GM23338 (cell line): ENCODE measurements around the gene CHMP6. TPM values are rescaled to one million over a fixed set of nuclear protein-coding genes. Genes with fewer than 3 reads are reported as not detected.

Source experiments
- ATAC-seq: fragments of 200-7000 bp; cut with Tn5 transposase; 3 replicates; pipeline ENCODE4 v1.9.1; 2020
- DNase-seq: peaks from one replicate; pipeline ENCODE4 v3.0.0-alpha.2; 2015; ENCODE audit warnings: low spot score
- H2AFZ ChIP-seq: fragments of 200-600 bp; sonication (generic); 2 replicates; pipeline ENCODE4 v1.8.0; 2016; ENCODE audit warnings: antibody characterized with exemption, mild to moderate bottlenecking, moderate library complexity
- H3F3A ChIP-seq: fragments of 200-600 bp; sonication (generic); replicated peaks from 2 replicates; pipeline ENCODE4 v1.8.0; 2017; ENCODE audit warnings: antibody characterized with exemption, mixed run types, low read depth
- H3K27ac ChIP-seq: fragments of 200-600 bp; sonication (generic); 2 replicates; pipeline ENCODE4 v1.6.1; 2016; ENCODE audit warnings: low read depth
- H3K27me3 ChIP-seq: fragments of 200-600 bp; sonication (generic); 2 replicates; pipeline ENCODE4 v1.8.0; 2016; ENCODE audit warnings: mild to moderate bottlenecking, mixed run types, moderate library complexity; ENCODE audit not compliant: insufficient read depth
- H3K36me3 ChIP-seq: fragments of 200-600 bp; sonication (generic); 2 replicates; pipeline ENCODE4 v1.8.0; 2016; ENCODE audit warnings: mild to moderate bottlenecking; ENCODE audit not compliant: insufficient read depth
- H3K4me1 ChIP-seq: fragments of 200-600 bp; sonication (generic); 2 replicates; pipeline ENCODE4 v1.8.0; 2016; ENCODE audit warnings: mild to moderate bottlenecking, moderate library complexity; ENCODE audit not compliant: insufficient read depth
- H3K4me2 ChIP-seq: fragments of 200-600 bp; sonication (generic); 2 replicates; pipeline ENCODE4 v1.7.1; 2017; ENCODE audit warnings: mixed run types
- H3K4me3 ChIP-seq: fragments of 200-600 bp; sonication (generic); 2 replicates; pipeline ENCODE4 v1.6.1; 2016; ENCODE audit warnings: mixed run types
- H3K79me2 ChIP-seq: fragments of 200-600 bp; sonication (generic); replicated peaks from 2 replicates; pipeline ENCODE4 v1.8.0; 2017; ENCODE audit warnings: mild to moderate bottlenecking; ENCODE audit not compliant: insufficient read depth
- H3K9me2 ChIP-seq: fragments of 200-600 bp; sonication (generic); 2 replicates; pipeline ENCODE4 v1.8.0; 2017; ENCODE audit not compliant: insufficient read depth
- H4K20me1 ChIP-seq: fragments of 200-600 bp; sonication (generic); replicated peaks from 2 replicates; pipeline ENCODE4 v1.8.0; 2017; ENCODE audit warnings: mild to moderate bottlenecking; ENCODE audit not compliant: insufficient read depth
- H3K27ac Mint-ChIP-seq: 2 replicates; pipeline ENCODE4 v1.8.0; 2020; ENCODE audit warnings: inconsistent platforms, mild to moderate bottlenecking, moderate library complexity, mixed read lengths
- H3K27me3 Mint-ChIP-seq: 3 replicates; pipeline ENCODE4 v1.8.0; 2022; ENCODE audit warnings: low read depth, mild to moderate bottlenecking, moderate library complexity, mixed read lengths, inconsistent platforms; ENCODE audit not compliant: insufficient read depth, poor library complexity
- H3K36me3 Mint-ChIP-seq: 3 replicates; pipeline ENCODE4 v1.8.0; 2021; ENCODE audit warnings: low read depth, mild to moderate bottlenecking, inconsistent platforms, moderate library complexity, mixed read lengths
- H3K4me1 Mint-ChIP-seq: 3 replicates; pipeline ENCODE4 v1.8.0; 2020; ENCODE audit warnings: mild to moderate bottlenecking, inconsistent platforms, mixed read lengths
- H3K4me3 Mint-ChIP-seq: 3 replicates; pipeline ENCODE4 v1.8.0; 2021; ENCODE audit warnings: moderate library complexity, mild to moderate bottlenecking, inconsistent platforms, mixed read lengths
- H3K9me3 Mint-ChIP-seq: 3 replicates; pipeline ENCODE4 v1.8.0; 2020; ENCODE audit warnings: moderate library complexity, mild to moderate bottlenecking, inconsistent platforms, mixed read lengths
- CREB1 ChIP-seq: fragments of 250-450 bp; sonication (Bioruptor Pico); IDR thresholded peaks from 2 replicates; pipeline ENCODE4 v1.5.0; 2020; ENCODE audit warnings: low read depth, mild to moderate bottlenecking, moderate library complexity
- CTCF ChIP-seq, 2 experiments: fragments of 200-600 bp in 1 of 2; sonication (generic) in 1 of 2; conservative IDR thresholded peaks; 2 replicates each; pipeline versions ENCODE4 v1.5.1 to v1.6.1; 2016 to 2017; ENCODE audit warnings: antibody characterized with exemption in 2 of 2, low read depth in 2 of 2, mild to moderate bottlenecking in 2 of 2, moderate library complexity in 1 of 2
- ETS1 ChIP-seq: IDR thresholded peaks from 2 replicates; pipeline ENCODE4 v1.6.1; 2016; ENCODE audit warnings: antibody characterized with exemption
- JUNB ChIP-seq: IDR thresholded peaks from one replicate; pipeline ENCODE4 v1.6.1; 2016; ENCODE audit warnings: antibody characterized with exemption; ENCODE audit not compliant: unreplicated experiment
- POLR2AphosphoS5 ChIP-seq: IDR thresholded peaks from 2 replicates; pipeline ENCODE4 v1.6.1; 2016; ENCODE audit warnings: antibody characterized with exemption, low read depth
- STAT1 ChIP-seq: IDR thresholded peaks from one replicate; pipeline ENCODE4 v1.6.1; 2016; ENCODE audit warnings: antibody characterized with exemption; ENCODE audit not compliant: unreplicated experiment
- ZNF114 ChIP-seq: fragments of 250-450 bp; sonication (Bioruptor Pico); IDR thresholded peaks from 2 replicates; pipeline ENCODE4 v1.5.0; 2020; ENCODE audit warnings: mild to moderate bottlenecking, moderate library complexity
- polyA plus RNA-seq: library from polyadenylated mRNA; unstranded; fragments of >200 nt; fragmentation: Nextera tagmentation; extraction: Ambion mirVana; gene quantifications from 2 replicates; pipeline ENCODE4 v1.2.1, GENCODE V29; 2016
- total RNA-seq: library from RNA; depleted of rRNA; stranded (reverse); fragments of >200 nt; shearing (Covaris generic); gene quantifications from 2 replicates; pipeline ENCODE4 v1.2.3, GENCODE V29; 2014
- TF ChIP-seq, protein P1 (sequence below): fragments of 250-450 bp; sonication (Bioruptor Pico); IDR thresholded peaks from 2 replicates; pipeline ENCODE4 v1.5.0; 2020; ENCODE audit warnings: mild to moderate bottlenecking, moderate library complexity
- TF ChIP-seq, protein P2 (sequence below): IDR thresholded peaks from one replicate; pipeline ENCODE4 v1.6.1; 2018; ENCODE audit warnings: antibody characterized with exemption; ENCODE audit not compliant: unreplicated experiment

The CHMP6 gene
- total and polyA plus RNA-seq, 2 experiments from 2014 or later, result 12.3 to 14.0 TPM

GRCh38 chr17:80944326-80944725, 47.3 kb upstream of the CHMP6 start:
- DNase-seq (no peak), ATAC-seq (no peak)

GRCh38 chr17:80945736-80946135, 45.9 kb upstream of the CHMP6 start:
- ATAC-seq (no peak), DNase-seq (no peak)
- Histone ChIP-seq H3K79me2 (no peaks in the 10 kb centered on the region), H3K4me2 (no peak overlapping the region), H3K27ac (no peak overlapping the region), H3F3A (no peaks in the 10 kb centered on the region), H3K9me2 (no peaks in the 10 kb centered on the region), H3K4me1 (no peaks in the 10 kb centered on the region), H3K27me3 (no peaks in the 10 kb centered on the region), H3K36me3 (peaks cover 3% of the 10 kb centered on the region; the same call in 1 of the 2 replicates), H2AFZ (no peak overlapping the region), H4K20me1 (no peaks in the 10 kb centered on the region), H3K4me3 (no peak overlapping the region)
- no peaks in the 10 kb centered on the region; the same call in 2 of the 3 replicates for H3K9me3 Mint-ChIP-seq
- H3K4me1 Mint-ChIP-seq, result no peaks in the 10 kb centered on the region
- peaks cover 18% of the 10 kb centered on the region for H3K36me3 Mint-ChIP-seq
- H3K4me3 Mint-ChIP-seq, result no peak overlapping the region
- no peak for TF ChIP-seq STAT1
- TF ChIP-seq ETS1, result no peak
- no peak for TF ChIP-seq JUNB
- no peak for TF ChIP-seq CTCF (conservative IDR thresholded peaks at IDR 0.05; ENCODE audit: low read depth in 2 of 2)
- TF ChIP-seq CREB1 (CRISPR knock-in tag), result no peak
- TF ChIP-seq, protein P1, sequence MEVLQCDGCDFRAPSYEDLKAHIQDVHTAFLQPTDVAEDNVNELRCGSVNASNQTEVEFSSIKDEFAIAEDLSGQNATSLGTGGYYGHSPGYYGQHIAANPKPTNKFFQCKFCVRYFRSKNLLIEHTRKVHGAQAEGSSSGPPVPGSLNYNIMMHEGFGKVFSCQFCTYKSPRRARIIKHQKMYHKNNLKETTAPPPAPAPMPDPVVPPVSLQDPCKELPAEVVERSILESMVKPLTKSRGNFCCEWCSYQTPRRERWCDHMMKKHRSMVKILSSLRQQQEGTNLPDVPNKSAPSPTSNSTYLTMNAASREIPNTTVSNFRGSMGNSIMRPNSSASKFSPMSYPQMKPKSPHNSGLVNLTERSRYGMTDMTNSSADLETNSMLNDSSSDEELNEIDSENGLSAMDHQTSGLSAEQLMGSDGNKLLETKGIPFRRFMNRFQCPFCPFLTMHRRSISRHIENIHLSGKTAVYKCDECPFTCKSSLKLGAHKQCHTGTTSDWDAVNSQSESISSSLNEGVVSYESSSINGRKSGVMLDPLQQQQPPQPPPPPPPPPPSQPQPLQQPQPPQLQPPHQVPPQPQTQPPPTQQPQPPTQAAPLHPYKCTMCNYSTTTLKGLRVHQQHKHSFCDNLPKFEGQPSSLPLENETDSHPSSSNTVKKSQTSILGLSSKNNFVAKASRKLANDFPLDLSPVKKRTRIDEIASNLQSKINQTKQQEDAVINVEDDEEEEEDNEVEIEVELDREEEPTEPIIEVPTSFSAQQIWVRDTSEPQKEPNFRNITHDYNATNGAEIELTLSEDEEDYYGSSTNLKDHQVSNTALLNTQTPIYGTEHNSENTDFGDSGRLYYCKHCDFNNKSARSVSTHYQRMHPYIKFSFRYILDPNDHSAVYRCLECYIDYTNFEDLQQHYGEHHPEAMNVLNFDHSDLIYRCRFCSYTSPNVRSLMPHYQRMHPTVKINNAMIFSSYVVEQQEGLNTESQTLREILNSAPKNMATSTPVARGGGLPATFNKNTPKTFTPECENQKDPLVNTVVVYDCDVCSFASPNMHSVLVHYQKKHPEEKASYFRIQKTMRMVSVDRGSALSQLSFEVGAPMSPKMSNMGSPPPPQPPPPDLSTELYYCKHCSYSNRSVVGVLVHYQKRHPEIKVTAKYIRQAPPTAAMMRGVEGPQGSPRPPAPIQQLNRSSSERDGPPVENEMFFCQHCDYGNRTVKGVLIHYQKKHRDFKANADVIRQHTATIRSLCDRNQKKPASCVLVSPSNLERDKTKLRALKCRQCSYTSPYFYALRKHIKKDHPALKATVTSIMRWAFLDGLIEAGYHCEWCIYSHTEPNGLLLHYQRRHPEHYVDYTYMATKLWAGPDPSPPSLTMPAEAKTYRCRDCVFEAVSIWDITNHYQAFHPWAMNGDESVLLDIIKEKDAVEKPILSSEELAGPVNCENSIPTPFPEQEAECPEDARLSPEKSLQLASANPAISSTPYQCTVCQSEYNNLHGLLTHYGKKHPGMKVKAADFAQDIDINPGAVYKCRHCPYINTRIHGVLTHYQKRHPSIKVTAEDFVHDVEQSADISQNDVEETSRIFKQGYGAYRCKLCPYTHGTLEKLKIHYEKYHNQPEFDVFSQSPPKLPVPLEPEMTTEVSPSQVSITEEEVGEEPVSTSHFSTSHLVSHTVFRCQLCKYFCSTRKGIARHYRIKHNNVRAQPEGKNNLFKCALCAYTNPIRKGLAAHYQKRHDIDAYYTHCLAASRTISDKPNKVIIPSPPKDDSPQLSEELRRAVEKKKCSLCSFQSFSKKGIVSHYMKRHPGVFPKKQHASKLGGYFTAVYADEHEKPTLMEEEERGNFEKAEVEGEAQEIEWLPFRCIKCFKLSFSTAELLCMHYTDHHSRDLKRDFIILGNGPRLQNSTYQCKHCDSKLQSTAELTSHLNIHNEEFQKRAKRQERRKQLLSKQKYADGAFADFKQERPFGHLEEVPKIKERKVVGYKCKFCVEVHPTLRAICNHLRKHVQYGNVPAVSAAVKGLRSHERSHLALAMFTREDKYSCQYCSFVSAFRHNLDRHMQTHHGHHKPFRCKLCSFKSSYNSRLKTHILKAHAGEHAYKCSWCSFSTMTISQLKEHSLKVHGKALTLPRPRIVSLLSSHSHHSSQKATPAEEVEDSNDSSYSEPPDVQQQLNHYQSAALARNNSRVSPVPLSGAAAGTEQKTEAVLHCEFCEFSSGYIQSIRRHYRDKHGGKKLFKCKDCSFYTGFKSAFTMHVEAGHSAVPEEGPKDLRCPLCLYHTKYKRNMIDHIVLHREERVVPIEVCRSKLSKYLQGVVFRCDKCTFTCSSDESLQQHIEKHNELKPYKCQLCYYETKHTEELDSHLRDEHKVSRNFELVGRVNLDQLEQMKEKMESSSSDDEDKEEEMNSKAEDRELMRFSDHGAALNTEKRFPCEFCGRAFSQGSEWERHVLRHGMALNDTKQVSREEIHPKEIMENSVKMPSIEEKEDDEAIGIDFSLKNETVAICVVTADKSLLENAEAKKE (CRISPR knock-in tag), result no peak
- TF ChIP-seq, protein P2, sequence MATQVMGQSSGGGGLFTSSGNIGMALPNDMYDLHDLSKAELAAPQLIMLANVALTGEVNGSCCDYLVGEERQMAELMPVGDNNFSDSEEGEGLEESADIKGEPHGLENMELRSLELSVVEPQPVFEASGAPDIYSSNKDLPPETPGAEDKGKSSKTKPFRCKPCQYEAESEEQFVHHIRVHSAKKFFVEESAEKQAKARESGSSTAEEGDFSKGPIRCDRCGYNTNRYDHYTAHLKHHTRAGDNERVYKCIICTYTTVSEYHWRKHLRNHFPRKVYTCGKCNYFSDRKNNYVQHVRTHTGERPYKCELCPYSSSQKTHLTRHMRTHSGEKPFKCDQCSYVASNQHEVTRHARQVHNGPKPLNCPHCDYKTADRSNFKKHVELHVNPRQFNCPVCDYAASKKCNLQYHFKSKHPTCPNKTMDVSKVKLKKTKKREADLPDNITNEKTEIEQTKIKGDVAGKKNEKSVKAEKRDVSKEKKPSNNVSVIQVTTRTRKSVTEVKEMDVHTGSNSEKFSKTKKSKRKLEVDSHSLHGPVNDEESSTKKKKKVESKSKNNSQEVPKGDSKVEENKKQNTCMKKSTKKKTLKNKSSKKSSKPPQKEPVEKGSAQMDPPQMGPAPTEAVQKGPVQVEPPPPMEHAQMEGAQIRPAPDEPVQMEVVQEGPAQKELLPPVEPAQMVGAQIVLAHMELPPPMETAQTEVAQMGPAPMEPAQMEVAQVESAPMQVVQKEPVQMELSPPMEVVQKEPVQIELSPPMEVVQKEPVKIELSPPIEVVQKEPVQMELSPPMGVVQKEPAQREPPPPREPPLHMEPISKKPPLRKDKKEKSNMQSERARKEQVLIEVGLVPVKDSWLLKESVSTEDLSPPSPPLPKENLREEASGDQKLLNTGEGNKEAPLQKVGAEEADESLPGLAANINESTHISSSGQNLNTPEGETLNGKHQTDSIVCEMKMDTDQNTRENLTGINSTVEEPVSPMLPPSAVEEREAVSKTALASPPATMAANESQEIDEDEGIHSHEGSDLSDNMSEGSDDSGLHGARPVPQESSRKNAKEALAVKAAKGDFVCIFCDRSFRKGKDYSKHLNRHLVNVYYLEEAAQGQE, result no peak
- no peak for TF ChIP-seq ZNF114 (CRISPR knock-in tag)
- no peak for TF ChIP-seq POLR2AphosphoS5
- peaks cover 17% of the 10 kb centered on the region for H3K27me3 Mint-ChIP-seq
- H3K27ac Mint-ChIP-seq, result no peak overlapping the region; the same call in 1 of the 2 replicates

More at GRCh38 chr17:80944326-80944725, 47.3 kb upstream of the CHMP6 start:
- H3K27me3 Mint-ChIP-seq, result peaks cover 15% of the 10 kb centered on the region
- no peak for TF ChIP-seq STAT1
- TF ChIP-seq JUNB, result no peak
- peaks cover 18% of the 10 kb centered on the region for H3K36me3 Mint-ChIP-seq
- no peaks in the 10 kb centered on the region; the same call in 2 of the 3 replicates for H3K9me3 Mint-ChIP-seq
- no peaks in the 10 kb centered on the region for H3K9me2 ChIP-seq
- no peak overlapping the region for H3K4me3 ChIP-seq
- H3K4me3 Mint-ChIP-seq, result no peak overlapping the region
- no peaks in the 10 kb centered on the region for H3K4me1 ChIP-seq
- H3K27me3 ChIP-seq, result no peaks in the 10 kb centered on the region
- no peaks in the 10 kb centered on the region for H3K79me2 ChIP-seq
- H3K4me2 ChIP-seq, result no peak overlapping the region
- no peaks in the 10 kb centered on the region for H4K20me1 ChIP-seq
- no peak overlapping the region for H2AFZ ChIP-seq
- peaks cover 3% of the 10 kb centered on the region; the same call in 1 of the 2 replicates for H3K36me3 ChIP-seq
- H3K27ac Mint-ChIP-seq, result no peak overlapping the region
- H3K4me1 Mint-ChIP-seq, result no peaks in the 10 kb centered on the region
- H3F3A ChIP-seq, result no peaks in the 10 kb centered on the region
- no peak overlapping the region for H3K27ac ChIP-seq
